AG09319 (cell line): Measurements from ENCODE around the gene MEX3D.

Source experiments
- DNase-seq: peaks from one replicate; pipeline ENCODE4 v3.0.0-alpha.2; 2010; ENCODE audit warnings: low read depth; ENCODE audit errors: extremely low read depth
- TF ChIP-seq, protein P1 (sequence below): IDR thresholded peaks from 2 replicates; pipeline ENCODE4 v1.5.1; 2011; ENCODE audit warnings: low read depth, mild to moderate bottlenecking, inconsistent platforms, low read length, moderate library complexity

The MEX3D gene

DNA sequence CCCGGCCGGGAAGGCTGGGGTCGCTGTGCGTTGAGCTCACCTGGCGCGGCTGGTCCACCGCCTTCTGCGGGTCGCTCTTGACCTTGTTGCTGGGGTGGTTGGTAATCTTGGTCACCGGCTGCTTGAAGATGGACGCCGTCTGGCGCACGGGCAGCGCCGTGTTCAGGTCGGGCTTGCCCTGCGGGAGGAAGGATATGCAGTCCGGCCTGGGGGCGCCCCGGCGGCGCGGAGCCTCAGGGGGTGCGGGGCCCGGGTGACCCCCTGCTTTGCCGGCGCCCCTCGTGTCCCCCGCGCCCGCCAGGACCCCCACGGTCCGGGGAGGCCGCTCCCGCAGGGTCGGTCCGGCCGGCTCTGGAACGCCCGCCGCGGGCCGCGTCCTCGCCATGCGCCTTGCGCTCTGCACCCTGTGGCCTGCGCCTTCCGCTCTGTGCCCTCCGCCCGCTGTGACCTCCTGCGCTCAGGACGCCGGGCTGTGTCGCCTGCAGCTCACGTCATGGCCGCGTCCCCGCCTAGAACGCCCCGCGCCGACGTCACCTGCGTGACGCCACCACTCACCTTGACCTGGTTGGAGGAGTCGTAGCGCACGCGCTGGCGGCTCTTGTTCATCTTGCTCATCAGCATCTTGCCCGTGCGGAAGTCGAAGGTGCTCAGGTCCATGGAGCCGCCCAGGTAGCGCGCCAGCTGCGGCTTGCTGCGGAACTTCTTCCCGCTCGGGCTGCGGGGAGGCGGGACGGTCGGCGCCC is 16.5 kb upstream of the MEX3D start:
- DNase-seq = no peak
- TF ChIP-seq, protein P1, sequence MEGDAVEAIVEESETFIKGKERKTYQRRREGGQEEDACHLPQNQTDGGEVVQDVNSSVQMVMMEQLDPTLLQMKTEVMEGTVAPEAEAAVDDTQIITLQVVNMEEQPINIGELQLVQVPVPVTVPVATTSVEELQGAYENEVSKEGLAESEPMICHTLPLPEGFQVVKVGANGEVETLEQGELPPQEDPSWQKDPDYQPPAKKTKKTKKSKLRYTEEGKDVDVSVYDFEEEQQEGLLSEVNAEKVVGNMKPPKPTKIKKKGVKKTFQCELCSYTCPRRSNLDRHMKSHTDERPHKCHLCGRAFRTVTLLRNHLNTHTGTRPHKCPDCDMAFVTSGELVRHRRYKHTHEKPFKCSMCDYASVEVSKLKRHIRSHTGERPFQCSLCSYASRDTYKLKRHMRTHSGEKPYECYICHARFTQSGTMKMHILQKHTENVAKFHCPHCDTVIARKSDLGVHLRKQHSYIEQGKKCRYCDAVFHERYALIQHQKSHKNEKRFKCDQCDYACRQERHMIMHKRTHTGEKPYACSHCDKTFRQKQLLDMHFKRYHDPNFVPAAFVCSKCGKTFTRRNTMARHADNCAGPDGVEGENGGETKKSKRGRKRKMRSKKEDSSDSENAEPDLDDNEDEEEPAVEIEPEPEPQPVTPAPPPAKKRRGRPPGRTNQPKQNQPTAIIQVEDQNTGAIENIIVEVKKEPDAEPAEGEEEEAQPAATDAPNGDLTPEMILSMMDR = no peak

- no peak for DNase-seq
- TF ChIP-seq, protein P1 = no peak
Observed at GRCh38 chr19:1582201-1582600, 14.1 kb upstream of the MEX3D start.

DNA sequence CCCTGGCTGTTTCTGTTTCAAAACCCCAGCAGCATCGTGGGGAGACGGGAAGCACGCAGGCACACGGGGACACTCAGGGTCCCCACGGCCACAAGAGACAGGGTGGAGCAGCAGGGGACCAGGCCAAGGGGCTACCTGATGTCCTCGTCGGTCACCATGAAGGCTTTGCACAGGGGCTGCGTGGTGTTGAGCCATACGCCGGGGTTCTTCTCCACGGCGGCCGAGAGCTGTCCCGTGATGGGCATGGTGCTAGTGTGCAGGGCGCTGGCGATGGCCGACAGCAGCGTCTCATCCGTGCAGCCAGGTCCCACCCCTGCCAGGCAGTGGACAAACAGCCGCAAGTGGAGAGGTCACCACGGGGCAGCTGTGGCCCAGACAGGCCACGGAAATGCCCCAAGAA is 12.8 kb upstream of the MEX3D start:
- DNase-seq = no peak
- TF ChIP-seq, protein P1 = no peak

- TF ChIP-seq, protein P1 = no peak
- DNase-seq = no peak
Observed at GRCh38 chr19:1580382-1580781, 12.3 kb upstream of the MEX3D start.

GRCh38 chr19:1579222-1579621 is 11.1 kb upstream of the MEX3D start:
- no peak for DNase-seq
- TF ChIP-seq, protein P1 = no peak

GRCh38 chr19:1577929-1578618 is 9.9 kb upstream of the MEX3D start:
- TF ChIP-seq, protein P1 = no peak
- DNase-seq = no peak
